Measurements from ENCODE around the gene APMAP. TPM values are rescaled to one million over a fixed set of nuclear protein-coding genes. Genes with fewer than 3 reads are reported as not detected.

Gene APMAP
- total and polyA plus RNA-seq, 3 donors from 2014 or later, result 92.3 to 135 (median 105) TPM

DNA sequence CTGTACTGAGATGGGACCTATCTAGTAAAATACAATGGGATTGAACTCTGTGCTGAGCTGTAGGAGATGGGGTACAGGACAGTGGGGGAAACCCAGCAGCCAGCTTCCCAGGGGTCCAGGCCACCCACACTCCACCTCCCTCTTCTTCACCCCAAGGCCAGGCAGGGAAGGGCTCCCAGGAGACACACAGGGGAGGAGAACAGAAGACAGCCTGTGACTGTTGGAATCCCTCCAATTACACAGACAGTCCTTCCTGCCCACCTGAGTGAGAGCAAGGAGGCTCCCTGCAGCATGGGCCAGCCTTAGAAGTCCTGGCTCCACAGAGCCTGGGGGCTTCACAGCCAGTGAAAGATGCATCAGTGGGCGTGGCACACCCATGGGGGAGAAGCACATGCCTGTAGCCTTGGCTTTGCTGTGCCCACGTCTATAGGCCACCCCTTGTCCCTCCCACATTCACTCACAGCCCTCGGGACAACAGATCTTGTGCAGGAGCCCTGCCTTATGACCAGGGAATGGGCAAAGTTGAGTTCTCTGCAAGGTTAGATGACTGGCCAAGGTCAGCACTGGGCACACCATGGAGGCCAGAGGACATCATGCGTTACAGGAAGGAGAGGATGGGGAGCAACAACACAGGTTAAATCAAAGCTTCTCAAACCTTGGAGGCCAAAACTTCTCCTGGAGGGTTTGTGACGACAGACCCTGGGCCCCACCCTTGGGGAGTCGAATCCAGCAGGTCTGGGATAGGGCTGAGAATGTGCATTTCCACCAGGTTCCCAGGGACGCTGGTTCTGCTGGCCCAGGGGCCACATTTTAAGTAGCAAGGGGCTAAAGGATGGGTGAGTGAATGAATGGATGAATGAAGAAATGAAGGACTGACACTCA, 55.8 kb downstream of the APMAP start:
- no peak for DNase-seq
- intact Hi-C loops (cut with DNase I; ENCODE audit: low total_unique reads), result no loop called here
- WGBS, 2 donors, result 72 to 78% methylated on average over 6 of the region's 7 CpGs

DNA sequence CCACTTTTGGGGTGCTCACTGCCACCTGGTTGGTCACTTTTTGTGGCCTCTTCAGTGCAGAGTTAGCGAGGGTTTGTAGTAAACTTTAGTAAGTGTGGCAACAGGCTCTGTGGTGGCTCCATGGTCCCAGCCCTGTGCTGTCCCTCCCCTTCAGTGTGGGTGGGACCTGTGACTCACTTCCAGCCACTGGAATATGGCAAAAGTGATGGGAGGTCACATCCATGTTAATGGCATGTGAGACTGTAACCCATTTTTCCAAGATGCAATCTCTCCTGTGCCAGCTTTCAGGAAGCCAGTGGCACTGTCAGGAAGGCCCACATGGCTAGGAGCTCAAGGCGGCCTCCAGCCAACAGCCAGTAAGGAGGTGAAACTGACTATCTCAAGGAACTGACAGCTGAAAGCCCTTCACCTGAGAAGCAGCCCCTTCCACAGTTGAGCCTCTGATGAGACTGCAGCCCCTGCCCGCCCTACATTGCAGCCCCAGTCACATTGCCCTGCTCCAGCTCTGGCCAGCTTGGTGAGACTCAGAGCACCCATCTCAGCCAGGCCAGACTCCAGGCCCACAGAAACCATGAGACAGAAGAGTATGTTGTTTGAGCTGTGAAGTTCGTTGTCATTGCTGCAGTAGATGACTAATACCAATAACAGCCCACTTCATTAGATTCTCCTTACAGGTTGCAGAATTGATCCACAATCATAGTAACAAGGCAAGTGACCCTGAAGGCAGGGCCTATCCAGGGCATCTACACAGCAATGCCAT, 56.6 kb downstream of the APMAP start:
- H3K4me1 ChIP-seq, result peaks cover 9% of the 10 kb centered on the region
- intact Hi-C loops (cut with DNase I; ENCODE audit: low total_unique reads), result no loop called here
- no peaks in the 10 kb centered on the region for H3K27me3 ChIP-seq
- no peaks in the 10 kb centered on the region for H3K9me3 ChIP-seq
- TF ChIP-seq, protein P1, sequence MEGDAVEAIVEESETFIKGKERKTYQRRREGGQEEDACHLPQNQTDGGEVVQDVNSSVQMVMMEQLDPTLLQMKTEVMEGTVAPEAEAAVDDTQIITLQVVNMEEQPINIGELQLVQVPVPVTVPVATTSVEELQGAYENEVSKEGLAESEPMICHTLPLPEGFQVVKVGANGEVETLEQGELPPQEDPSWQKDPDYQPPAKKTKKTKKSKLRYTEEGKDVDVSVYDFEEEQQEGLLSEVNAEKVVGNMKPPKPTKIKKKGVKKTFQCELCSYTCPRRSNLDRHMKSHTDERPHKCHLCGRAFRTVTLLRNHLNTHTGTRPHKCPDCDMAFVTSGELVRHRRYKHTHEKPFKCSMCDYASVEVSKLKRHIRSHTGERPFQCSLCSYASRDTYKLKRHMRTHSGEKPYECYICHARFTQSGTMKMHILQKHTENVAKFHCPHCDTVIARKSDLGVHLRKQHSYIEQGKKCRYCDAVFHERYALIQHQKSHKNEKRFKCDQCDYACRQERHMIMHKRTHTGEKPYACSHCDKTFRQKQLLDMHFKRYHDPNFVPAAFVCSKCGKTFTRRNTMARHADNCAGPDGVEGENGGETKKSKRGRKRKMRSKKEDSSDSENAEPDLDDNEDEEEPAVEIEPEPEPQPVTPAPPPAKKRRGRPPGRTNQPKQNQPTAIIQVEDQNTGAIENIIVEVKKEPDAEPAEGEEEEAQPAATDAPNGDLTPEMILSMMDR (IDR thresholded peaks at IDR 0.05), result no peak
- no peak for TF ChIP-seq POLR2A (IDR thresholded peaks at IDR 0.05)
- 90% methylated on average over 2 to 4 of the region's 4 CpGs for WGBS, 2 donors
- no peak overlapping the region for H3K27ac ChIP-seq
- no peak overlapping the region for H3K4me3 ChIP-seq
- H3K36me3 ChIP-seq (ENCODE audit: low read depth, missing control alignments), result no peaks in the 10 kb centered on the region
- no peak for DNase-seq

More for the DNA sequence above, 55.8 kb downstream of the APMAP start:
- TF ChIP-seq POLR2A (IDR thresholded peaks at IDR 0.05), result no peak
- TF ChIP-seq, protein P1 (IDR thresholded peaks at IDR 0.05), result no peak
- Histone ChIP-seq H3K4me1 (peaks cover 6% of the 10 kb centered on the region), H3K4me3 (no peak overlapping the region), H3K27me3 (no peaks in the 10 kb centered on the region), H3K9me3 (no peaks in the 10 kb centered on the region), H3K27ac (no peak overlapping the region), H3K36me3 (ENCODE audit: low read depth, missing control alignments) (no peaks in the 10 kb centered on the region)

DNA sequence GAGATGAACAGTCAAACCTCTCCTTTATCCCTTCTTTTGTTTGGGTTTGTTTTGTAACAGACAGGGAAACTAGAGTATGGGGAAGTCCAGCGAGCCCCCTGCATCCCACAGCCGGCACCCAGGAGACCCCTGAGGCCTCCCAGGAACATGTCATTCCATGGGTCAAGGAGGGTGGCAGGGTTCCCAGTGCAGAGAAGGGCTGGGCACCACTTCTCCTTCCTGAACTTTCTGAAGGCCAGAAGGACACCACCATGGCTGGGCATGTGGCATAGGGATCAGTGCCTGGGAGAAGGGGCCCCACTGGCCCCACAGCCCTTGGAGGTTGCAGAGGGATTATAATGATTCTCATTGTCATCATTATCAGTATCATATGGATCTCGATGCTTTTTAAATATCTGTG, 57.4 kb downstream of the APMAP start:
- Histone ChIP-seq H3K4me1 (peaks cover 9% of the 10 kb centered on the region), H3K36me3 (ENCODE audit: low read depth, missing control alignments) (no peaks in the 10 kb centered on the region), H3K9me3 (no peaks in the 10 kb centered on the region), H3K27ac (no peak overlapping the region), H3K27me3 (no peaks in the 10 kb centered on the region), H3K4me3 (no peak overlapping the region)
- DNase-seq, result no peak
- WGBS, 2 donors, result 56 to 76% methylated on average over 3 of the region's 3 CpGs
- intact Hi-C loops (cut with DNase I; ENCODE audit: low total_unique reads), result no loop called here
- TF ChIP-seq, protein P1 (IDR thresholded peaks at IDR 0.05), result no peak
- TF ChIP-seq POLR2A (IDR thresholded peaks at IDR 0.05), result no peak

DNA sequence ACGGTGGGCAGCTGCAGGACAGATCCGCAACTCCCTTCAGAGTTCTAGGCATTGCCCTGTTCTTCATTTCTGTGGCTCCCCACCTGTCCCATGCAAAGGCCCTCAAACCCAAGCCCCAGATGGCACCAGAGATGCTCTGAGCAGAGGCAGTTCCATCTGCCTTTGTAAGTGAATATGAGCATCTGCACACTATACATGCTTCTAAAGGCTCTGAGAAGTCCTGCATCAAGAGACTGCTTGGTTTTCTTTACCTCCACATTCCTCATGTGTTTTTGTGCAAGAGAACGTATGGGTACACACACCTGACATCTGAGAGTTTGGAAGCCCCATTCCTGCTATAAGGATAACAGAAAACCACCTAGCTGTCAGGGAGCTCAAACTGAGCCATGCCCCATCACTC, 57.8 kb downstream of the APMAP start:
- intact Hi-C loops (cut with DNase I; ENCODE audit: low total_unique reads), result no loop called here
- Histone ChIP-seq H3K4me3 (no peak overlapping the region), H3K4me1 (peaks cover 9% of the 10 kb centered on the region), H3K27me3 (no peaks in the 10 kb centered on the region), H3K27ac (no peak overlapping the region), H3K36me3 (ENCODE audit: low read depth, missing control alignments) (no peaks in the 10 kb centered on the region), H3K9me3 (no peaks in the 10 kb centered on the region)
- no peak for DNase-seq
- 69 to 76% methylated on average over 3 of the region's 3 CpGs for WGBS, 2 donors
- no peak for TF ChIP-seq POLR2A (IDR thresholded peaks at IDR 0.05)
- TF ChIP-seq, protein P1 (IDR thresholded peaks at IDR 0.05), result no peak

Data from testis (tissue), 3 donors.